Endothelial cell (in vitro differentiated cells): ENCODE measurements around the gene FAM131B. TPM values are rescaled to one million over a fixed set of nuclear protein-coding genes. Genes with fewer than 3 reads are reported as not detected.

Experiments used
- DNase-seq: peaks from one replicate; pipeline ENCODE4 v3.0.0; 2021; ENCODE audit warnings: low spot score
- H3K27ac Mint-ChIP-seq: one replicate; pipeline ENCODE4 v1.8.0; 2021; ENCODE audit warnings: mixed read lengths, inconsistent platforms; ENCODE audit not compliant: unreplicated experiment
- H3K27me3 Mint-ChIP-seq: one replicate; pipeline ENCODE4 v1.8.0; 2021; ENCODE audit warnings: mild to moderate bottlenecking, moderate library complexity, mixed read lengths, inconsistent platforms; ENCODE audit not compliant: unreplicated experiment
- H3K36me3 Mint-ChIP-seq: one replicate; pipeline ENCODE4 v1.8.0; 2021; ENCODE audit warnings: mild to moderate bottlenecking, low read depth, mixed read lengths, inconsistent platforms; ENCODE audit not compliant: unreplicated experiment
- H3K4me1 Mint-ChIP-seq: one replicate; pipeline ENCODE4 v1.8.0; 2021; ENCODE audit warnings: mild to moderate bottlenecking, mixed read lengths, inconsistent platforms; ENCODE audit not compliant: unreplicated experiment
- H3K4me3 Mint-ChIP-seq: one replicate; pipeline ENCODE4 v1.8.0; 2021; ENCODE audit warnings: mild to moderate bottlenecking, mixed read lengths, inconsistent platforms; ENCODE audit not compliant: unreplicated experiment
- H3K9me3 Mint-ChIP-seq: one replicate; pipeline ENCODE4 v1.8.0; 2021; ENCODE audit warnings: mixed read lengths, inconsistent platforms; ENCODE audit not compliant: unreplicated experiment
- total RNA-seq: library from RNA; stranded (reverse); fragmentation: NEBNext Ultra II Directional; extraction: Animal tissue kit (Norgen Biotek cat#: 25700); gene quantifications from one replicate; pipeline ENCODE4 v1.2.1, GENCODE V29; 2021; ENCODE audit not compliant: unreplicated experiment
- TF ChIP-seq, protein P1 (sequence below): fragments of 200-600 bp; sonication (generic); IDR thresholded peaks from one replicate; pipeline ENCODE4 v1.5.0; 2021; ENCODE audit warnings: antibody characterized with exemption; ENCODE audit not compliant: unreplicated experiment

The FAM131B gene
- total RNA-seq, 1 donor from 2014 or later: 1.0 TPM

- H3K36me3 Mint-ChIP-seq: no peaks in the 10 kb centered on the region
- peaks cover 4% of the 10 kb centered on the region for H3K27me3 Mint-ChIP-seq
- H3K4me1 Mint-ChIP-seq: peaks cover 12% of the 10 kb centered on the region
- TF ChIP-seq, protein P1, sequence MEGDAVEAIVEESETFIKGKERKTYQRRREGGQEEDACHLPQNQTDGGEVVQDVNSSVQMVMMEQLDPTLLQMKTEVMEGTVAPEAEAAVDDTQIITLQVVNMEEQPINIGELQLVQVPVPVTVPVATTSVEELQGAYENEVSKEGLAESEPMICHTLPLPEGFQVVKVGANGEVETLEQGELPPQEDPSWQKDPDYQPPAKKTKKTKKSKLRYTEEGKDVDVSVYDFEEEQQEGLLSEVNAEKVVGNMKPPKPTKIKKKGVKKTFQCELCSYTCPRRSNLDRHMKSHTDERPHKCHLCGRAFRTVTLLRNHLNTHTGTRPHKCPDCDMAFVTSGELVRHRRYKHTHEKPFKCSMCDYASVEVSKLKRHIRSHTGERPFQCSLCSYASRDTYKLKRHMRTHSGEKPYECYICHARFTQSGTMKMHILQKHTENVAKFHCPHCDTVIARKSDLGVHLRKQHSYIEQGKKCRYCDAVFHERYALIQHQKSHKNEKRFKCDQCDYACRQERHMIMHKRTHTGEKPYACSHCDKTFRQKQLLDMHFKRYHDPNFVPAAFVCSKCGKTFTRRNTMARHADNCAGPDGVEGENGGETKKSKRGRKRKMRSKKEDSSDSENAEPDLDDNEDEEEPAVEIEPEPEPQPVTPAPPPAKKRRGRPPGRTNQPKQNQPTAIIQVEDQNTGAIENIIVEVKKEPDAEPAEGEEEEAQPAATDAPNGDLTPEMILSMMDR: no peak
- H3K27ac Mint-ChIP-seq: no peak overlapping the region
- no peak for DNase-seq
- no peaks in the 10 kb centered on the region for H3K9me3 Mint-ChIP-seq
- no peak overlapping the region for H3K4me3 Mint-ChIP-seq
Measured at GRCh38 chr7:143327903-143328302, 34.6 kb downstream of the FAM131B start.

DNA sequence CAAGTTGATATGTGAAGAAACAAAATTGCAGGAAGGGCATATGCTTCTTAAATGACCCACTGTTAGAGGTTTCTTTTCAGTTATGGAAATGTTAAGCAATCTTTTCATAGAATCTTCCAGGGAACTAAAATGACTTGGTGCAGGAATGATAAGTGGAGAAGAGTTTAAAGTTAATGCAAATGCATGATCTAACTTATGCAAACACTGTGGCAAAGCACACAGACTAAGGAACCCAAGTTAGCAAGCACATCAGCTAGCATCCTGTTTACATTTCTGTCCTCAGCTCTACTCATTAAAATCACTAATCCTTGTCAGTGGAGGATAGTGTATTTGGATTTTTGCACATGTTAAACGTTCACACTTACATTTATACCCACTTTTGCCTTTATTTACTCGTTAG lies 37.3 kb downstream of the FAM131B start:
- Mint-ChIP-seq H3K27me3 (peaks cover 6% of the 10 kb centered on the region), H3K4me1 (peaks cover 17% of the 10 kb centered on the region), H3K4me3 (no peak overlapping the region), H3K36me3 (peaks cover 3% of the 10 kb centered on the region), H3K9me3 (no peaks in the 10 kb centered on the region), H3K27ac (no peak overlapping the region)
- DNase-seq: no peak
- TF ChIP-seq, protein P1: no peak

DNA sequence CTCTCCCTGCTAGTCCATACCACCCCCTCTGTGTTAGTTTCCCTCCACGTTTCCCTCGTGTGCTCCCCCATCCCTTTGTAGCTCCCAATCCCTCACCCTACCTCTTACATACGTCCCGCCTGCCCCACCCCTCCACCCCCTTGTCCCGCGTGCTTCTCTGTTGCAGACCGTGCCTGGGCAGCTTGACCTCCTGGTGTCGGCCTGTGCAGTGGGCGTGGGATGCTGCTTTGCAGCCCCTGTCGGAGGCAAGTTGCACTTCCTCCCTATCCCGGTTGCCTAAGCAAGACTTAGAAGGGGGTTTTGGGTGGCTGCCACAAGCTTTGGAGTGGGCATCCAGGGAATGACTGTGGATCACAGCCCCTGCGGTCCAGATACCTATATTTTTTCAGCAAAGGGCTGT lies 38.9 kb downstream of the FAM131B start:
- Mint-ChIP-seq H3K9me3 (no peaks in the 10 kb centered on the region), H3K4me1 (peaks cover 17% of the 10 kb centered on the region), H3K27ac (no peak overlapping the region), H3K4me3 (no peak overlapping the region), H3K27me3 (peaks cover 7% of the 10 kb centered on the region), H3K36me3 (peaks cover 3% of the 10 kb centered on the region)
- no peak for DNase-seq
- TF ChIP-seq, protein P1: no peak

- DNase-seq: no peak
- TF ChIP-seq, protein P1: no peak
- peaks cover 17% of the 10 kb centered on the region for H3K4me1 Mint-ChIP-seq
- H3K27ac Mint-ChIP-seq: no peak overlapping the region
- H3K27me3 Mint-ChIP-seq: peaks cover 7% of the 10 kb centered on the region
- H3K4me3 Mint-ChIP-seq: no peak overlapping the region
- H3K36me3 Mint-ChIP-seq: peaks cover 3% of the 10 kb centered on the region
- no peaks in the 10 kb centered on the region for H3K9me3 Mint-ChIP-seq
Measured at GRCh38 chr7:143322760-143323633, 39.5 kb downstream of the FAM131B start.

- H3K9me3 Mint-ChIP-seq: no peaks in the 10 kb centered on the region
- no peak overlapping the region for H3K4me3 Mint-ChIP-seq
- peaks cover 17% of the 10 kb centered on the region for H3K4me1 Mint-ChIP-seq
- TF ChIP-seq, protein P1: no peak
- H3K27ac Mint-ChIP-seq: no peak overlapping the region
- DNase-seq: no peak
- peaks cover 7% of the 10 kb centered on the region for H3K27me3 Mint-ChIP-seq
- peaks cover 3% of the 10 kb centered on the region for H3K36me3 Mint-ChIP-seq
Measured at GRCh38 chr7:143321734-143322133, 40.8 kb downstream of the FAM131B start.
